Hair follicle dermal papilla cell (primary cell): Measurements from ENCODE around the gene FRMPD2. TPM values are rescaled to one million over a fixed set of nuclear protein-coding genes. Genes with fewer than 3 reads are reported as not detected.

Experiments used
- total RNA-seq: library from RNA; depleted of rRNA; stranded (reverse); fragments of >200 nt; gene quantifications from 2 replicates; pipeline ENCODE4 v1.2.3, GENCODE V29; 2012

The FRMPD2 gene, protein sequence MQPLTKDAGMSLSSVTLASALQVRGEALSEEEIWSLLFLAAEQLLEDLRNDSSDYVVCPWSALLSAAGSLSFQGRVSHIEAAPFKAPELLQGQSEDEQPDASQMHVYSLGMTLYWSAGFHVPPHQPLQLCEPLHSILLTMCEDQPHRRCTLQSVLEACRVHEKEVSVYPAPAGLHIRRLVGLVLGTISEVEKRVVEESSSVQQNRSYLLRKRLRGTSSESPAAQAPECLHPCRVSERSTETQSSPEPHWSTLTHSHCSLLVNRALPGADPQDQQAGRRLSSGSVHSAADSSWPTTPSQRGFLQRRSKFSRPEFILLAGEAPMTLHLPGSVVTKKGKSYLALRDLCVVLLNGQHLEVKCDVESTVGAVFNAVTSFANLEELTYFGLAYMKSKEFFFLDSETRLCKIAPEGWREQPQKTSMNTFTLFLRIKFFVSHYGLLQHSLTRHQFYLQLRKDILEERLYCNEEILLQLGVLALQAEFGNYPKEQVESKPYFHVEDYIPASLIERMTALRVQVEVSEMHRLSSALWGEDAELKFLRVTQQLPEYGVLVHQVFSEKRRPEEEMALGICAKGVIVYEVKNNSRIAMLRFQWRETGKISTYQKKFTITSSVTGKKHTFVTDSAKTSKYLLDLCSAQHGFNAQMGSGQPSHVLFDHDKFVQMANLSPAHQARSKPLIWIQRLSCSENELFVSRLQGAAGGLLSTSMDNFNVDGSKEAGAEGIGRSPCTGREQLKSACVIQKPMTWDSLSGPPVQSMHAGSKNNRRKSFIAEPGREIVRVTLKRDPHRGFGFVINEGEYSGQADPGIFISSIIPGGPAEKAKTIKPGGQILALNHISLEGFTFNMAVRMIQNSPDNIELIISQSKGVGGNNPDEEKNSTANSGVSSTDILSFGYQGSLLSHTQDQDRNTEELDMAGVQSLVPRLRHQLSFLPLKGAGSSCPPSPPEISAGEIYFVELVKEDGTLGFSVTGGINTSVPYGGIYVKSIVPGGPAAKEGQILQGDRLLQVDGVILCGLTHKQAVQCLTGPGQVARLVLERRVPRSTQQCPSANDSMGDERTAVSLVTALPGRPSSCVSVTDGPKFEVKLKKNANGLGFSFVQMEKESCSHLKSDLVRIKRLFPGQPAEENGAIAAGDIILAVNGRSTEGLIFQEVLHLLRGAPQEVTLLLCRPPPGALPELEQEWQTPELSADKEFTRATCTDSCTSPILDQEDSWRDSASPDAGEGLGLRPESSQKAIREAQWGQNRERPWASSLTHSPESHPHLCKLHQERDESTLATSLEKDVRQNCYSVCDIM (N-terminal part only)
- not detected in 2 replicates for total RNA-seq

GRCh38 chr10:48274636-48275035 lies at the start of gene FRMPD2:
Gene FRMPD2, minus strand, starts transcription at chr10:48274696. Its CDS starts 129 bp downstream, at chr10:48274567.

GRCh38 chr10:48306265-48306869 lies 31.9 kb upstream of the FRMPD2 start, which contains the start of gene MAPK8:
Gene MAPK8, plus strand, starts transcription at chr10:48306677. Its CDS starts 94,984 bp downstream, at chr10:48401661.

Other genes with a start within 250 kb of the FRMPD2 start
- 64.7 and 67.5 TPM in 2 replicates for gene MAPK8, start 32.0 kb upstream of the FRMPD2 start, total RNA-seq